RWPE1 (cell line): ENCODE results near the gene CTNNAL1.

Experiments
- CTCF ChIA-PET: fragments of 350-600 bp; sonication (Branson Sonifier 250); formaldehyde crosslinking; extraction: SDS; loops from one replicate; lab custom pipeline; 2021; lab: Yijun Ruan, JAX
- POLR2A ChIA-PET: fragments of 400-600 bp; formaldehyde crosslinking; extraction: SDS; loops from one replicate; lab custom pipeline; 2020; ENCODE audit warnings: antibody characterized with exemption; ENCODE audit not compliant: low non-redundant PET; lab: Yijun Ruan, JAX
- DNase-seq: peaks from one replicate; pipeline ENCODE4 v3.0.0; 2012; ENCODE audit warnings: low spot score
- H3K27ac ChIP-seq: fragments of 450-650 bp; 2 replicates; pipeline ENCODE4 v1.5.1; 2017
- TF ChIP-seq, protein P1 (sequence below): fragments of 450-650 bp; conservative IDR thresholded peaks from 2 replicates; pipeline ENCODE4 v1.5.1; 2017; ENCODE audit warnings: low read depth, mild to moderate bottlenecking

CTNNAL1 gene

DNA sequence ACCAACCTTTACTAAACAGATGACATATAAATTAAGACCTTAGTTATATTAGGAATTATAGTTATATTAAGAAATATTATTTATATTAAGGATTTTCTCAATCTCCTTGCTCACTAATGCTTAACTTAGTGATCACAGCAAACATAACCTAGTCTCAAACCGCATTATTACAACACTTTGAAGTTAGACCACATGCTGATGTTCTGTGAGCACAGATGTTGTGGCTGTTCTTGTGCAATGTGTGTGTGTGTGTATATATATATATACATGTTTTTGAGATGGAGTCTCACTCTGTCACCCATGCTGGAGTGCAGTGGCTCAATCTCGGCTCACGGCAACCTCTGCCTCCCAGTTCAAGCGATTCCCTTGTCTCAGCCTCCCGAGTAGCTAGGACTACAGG lies 99.9 kb downstream of the CTNNAL1 start:
- ChIA-PET CTCF (interaction anchor here (0.6 kb wide), 1 partner anchor 1994 kb away, joined by 5 read pairs; no protein-coding TSS in a partner anchor), POLR2A (no interaction called here)
- H3K27ac ChIP-seq = no peak overlapping the region
- TF ChIP-seq, protein P1, sequence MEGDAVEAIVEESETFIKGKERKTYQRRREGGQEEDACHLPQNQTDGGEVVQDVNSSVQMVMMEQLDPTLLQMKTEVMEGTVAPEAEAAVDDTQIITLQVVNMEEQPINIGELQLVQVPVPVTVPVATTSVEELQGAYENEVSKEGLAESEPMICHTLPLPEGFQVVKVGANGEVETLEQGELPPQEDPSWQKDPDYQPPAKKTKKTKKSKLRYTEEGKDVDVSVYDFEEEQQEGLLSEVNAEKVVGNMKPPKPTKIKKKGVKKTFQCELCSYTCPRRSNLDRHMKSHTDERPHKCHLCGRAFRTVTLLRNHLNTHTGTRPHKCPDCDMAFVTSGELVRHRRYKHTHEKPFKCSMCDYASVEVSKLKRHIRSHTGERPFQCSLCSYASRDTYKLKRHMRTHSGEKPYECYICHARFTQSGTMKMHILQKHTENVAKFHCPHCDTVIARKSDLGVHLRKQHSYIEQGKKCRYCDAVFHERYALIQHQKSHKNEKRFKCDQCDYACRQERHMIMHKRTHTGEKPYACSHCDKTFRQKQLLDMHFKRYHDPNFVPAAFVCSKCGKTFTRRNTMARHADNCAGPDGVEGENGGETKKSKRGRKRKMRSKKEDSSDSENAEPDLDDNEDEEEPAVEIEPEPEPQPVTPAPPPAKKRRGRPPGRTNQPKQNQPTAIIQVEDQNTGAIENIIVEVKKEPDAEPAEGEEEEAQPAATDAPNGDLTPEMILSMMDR = no peak
- no peak for DNase-seq

DNA sequence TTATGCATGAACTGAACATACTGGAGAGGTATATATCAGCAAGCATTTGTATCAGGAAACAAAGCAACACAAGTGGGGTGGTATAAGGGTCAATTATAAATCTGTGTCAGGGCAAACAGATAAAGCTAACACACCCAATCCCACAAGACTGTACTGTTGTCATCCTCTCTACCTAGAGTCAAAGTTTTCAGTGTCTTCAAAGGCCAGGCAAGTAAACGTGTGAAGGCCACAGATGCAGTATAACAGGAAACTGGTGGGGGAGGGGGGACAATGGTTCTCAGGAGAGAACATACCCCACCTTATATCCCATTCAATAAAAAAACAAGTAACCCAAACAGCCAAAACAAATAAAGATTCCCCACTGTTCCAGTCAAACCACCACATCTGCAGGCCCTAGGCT lies 101.5 kb downstream of the CTNNAL1 start:
- no peak overlapping the region for H3K27ac ChIP-seq
- TF ChIP-seq, protein P1 = no peak
- POLR2A ChIA-PET = no interaction called here
- CTCF ChIA-PET = interaction anchor here (0.5 to 0.6 kb wide), 3 partner anchors 10 to 1334 kb away, joined by 3 to 5 read pairs (median 3); no protein-coding TSS in a partner anchor
- DNase-seq = no peak

DNA sequence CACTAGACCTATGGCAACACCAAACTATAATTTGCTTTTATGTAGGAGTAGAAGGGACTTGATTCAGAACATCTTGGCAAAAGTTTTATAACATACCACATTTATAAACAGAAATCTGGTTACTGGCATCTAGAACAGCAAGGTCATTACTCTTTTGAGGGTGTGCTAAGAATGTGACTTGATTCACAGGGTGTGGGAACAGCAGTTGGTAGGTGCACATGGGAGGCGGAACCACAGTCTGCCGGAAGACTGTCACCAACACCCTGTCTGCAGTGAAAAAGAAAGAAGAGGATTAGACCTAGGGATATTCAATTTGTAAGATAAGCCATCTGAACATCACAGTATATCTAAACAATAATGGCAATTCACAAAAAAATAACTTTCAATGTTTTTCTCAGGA lies 102.4 kb downstream of the CTNNAL1 start:
- POLR2A ChIA-PET = no interaction called here
- no peak overlapping the region for H3K27ac ChIP-seq
- CTCF ChIA-PET = no interaction called here
- DNase-seq = no peak
- TF ChIP-seq, protein P1 = no peak

DNA sequence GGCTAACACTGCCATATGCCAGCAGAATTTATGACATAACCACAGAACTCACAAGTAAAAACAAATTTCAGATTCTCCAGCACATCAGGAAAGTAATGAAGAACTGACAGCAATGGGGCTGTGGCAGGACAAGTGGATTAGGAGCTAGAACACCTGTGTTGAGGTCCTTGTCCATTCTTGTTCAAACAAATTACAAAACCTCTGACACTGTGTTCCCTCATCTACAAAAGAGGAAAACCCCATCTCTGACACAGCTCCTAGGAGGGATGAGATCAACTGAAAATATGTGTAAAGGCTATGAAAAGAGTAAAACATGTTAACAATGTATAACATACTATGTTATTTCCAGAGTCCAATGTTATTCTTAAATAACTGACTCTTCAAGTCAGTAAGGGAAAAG lies 102.9 kb downstream of the CTNNAL1 start:
- TF ChIP-seq, protein P1 = no peak
- CTCF ChIA-PET = interaction anchor here (0.6 kb wide), 1 partner anchor 17 kb away, joined by 3 read pairs; no protein-coding TSS in a partner anchor
- POLR2A ChIA-PET = no interaction called here

DNA sequence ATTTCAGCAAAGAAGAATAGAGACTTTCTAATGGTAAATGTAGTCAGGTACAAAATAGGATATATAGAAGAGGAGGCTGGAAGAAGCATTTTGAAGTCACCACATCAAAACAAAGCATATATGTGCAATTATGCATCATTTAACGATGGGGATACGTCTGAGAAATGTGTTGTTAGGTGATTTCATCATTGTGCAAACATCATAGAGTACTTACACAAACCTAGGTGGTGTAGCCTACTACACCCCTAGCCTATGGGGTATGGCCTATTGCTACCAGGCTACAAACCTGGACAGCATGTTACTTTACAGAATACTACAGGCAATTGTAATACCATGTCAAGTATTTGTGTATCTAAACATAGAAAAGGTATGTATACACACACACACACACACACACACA lies 107.8 kb downstream of the CTNNAL1 start:
- TF ChIP-seq, protein P1 = no peak
- H3K27ac ChIP-seq = no peak overlapping the region
- CTCF ChIA-PET = no interaction called here
- DNase-seq = no peak
- POLR2A ChIA-PET = no interaction called here

More for the DNA sequence above, 102.9 kb downstream of the CTNNAL1 start:
- no peak overlapping the region for H3K27ac ChIP-seq
- DNase-seq = no peak

DNA sequence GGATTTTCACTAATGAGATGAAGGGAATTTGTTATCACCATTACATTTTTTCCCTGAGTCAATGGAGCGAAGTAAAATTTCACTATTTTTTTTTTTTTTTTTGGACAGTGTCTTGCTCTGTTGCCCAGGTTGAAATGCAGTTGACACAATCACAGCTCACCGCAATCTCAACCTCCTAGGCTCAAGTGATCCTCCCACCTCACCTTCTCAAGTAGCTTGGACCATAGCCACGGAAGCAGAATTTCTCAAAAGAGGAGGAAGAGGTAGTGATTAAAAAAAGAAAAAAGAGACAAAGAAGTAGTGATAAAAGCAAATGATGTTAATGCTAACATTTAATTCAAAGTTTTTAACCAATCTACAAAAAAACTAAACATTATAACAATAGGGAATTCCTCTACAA lies 109.1 kb downstream of the CTNNAL1 start:
- POLR2A ChIA-PET = no interaction called here
- CTCF ChIA-PET = no interaction called here
- H3K27ac ChIP-seq = no peak overlapping the region
- DNase-seq = no peak
- TF ChIP-seq, protein P1 = no peak
